Measurements from ENCODE around the gene BAIAP3. TPM values are rescaled to one million over a fixed set of nuclear protein-coding genes. Genes with fewer than 3 reads are reported as not detected.

The BAIAP3 gene
- total and polyA plus RNA-seq, 2 of the 8 experiments (the other 6 are each of a cell fraction or from before 2014, with no cell fraction given), result 2.9 to 6.8 TPM

DNA sequence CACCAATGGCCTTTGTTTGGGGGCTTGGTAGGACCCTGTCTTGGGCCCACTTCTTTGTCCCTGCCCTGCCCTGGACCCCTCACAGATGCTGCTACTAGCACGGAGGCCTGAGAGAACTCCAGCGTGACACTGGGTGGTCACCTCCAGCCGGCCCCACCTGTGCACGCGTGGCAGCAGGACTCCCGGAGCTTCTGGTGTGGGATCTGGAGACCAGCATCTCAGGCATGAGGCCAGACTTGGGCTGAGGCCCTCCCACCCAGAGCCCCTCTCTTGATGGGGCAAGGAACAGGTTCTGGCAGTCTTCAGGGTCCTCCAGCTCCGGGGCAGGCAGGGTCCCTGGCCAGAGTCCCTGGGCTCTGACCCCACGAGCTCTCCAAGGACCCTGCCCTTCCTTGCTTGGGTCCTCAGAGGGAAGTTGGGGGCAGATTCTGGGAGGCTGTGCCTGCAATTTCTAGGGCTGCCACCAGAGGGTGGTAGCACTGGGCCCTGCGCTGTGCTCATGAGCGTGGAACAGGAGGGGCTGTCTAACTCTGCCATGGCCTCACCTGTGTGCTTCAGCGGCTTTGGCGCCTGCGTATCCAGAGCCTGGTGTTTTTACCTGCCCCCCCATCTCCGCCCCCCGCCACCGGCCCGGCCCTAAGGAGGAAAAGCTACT is 3.1 kb upstream of the BAIAP3 start (continued):
- TF ChIP-seq CHD2 (IDR thresholded peaks at IDR 0.05; ENCODE audit: low read length), result no peak
- TF ChIP-seq JUND (IDR thresholded peaks at IDR 0.05; ENCODE audit: low read length), result no peak
- no peak for TF ChIP-seq SIX5 (IDR thresholded peaks at IDR 0.05; ENCODE audit: low read depth, low read length)
- no peak for TF ChIP-seq POLR2AphosphoS5 (IDR thresholded peaks at IDR 0.05; ENCODE audit: low read depth, low read length)
- 0 out of 4 replicates have a peak, but pooled peaks of 1 of the 2 experiments have one; percentile 27 for TF ChIP-seq SIN3A (conservative IDR thresholded peaks at IDR 0.05 in 1 of 2, IDR thresholded peaks at IDR 0.05 in 1 of 2; ENCODE audit: low read depth in 1 of 2, low read length in 2 of 2)
- no peak for TF ChIP-seq CTBP2 (IDR thresholded peaks at IDR 0.05; ENCODE audit: borderline replicate concordance, insufficient read depth, insufficient read length, low read length)
